ENCODE results near the gene FASTKD3. TPM values are rescaled to one million over a fixed set of nuclear protein-coding genes. Genes with fewer than 3 reads are reported as not detected.

FASTKD3 gene
- total and polyA plus RNA-seq, 10 of the 15 experiments (the other 5 are each of a cell fraction or from before 2014, with no cell fraction given), result 12.1 to 59.6 (median 25.3) TPM

DNA sequence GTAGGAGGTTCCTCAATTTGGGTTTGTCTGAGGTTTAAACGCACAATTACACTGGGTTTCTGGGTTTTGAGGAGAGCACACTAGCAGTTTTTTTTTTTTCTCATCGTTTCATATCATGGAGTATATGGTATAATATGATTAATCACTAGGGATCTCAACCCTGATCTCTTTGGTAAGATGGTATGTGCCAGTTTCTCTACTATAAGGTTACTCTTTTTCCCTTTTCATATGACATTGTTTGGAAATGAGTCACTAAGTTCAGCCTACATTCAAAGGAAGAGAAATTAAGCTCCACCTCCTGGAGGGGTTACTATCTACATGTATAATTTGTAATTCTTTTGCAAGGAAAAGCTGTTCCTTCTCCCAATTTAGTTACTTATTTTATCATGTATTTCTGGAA lies 35.3 kb upstream of the FASTKD3 start:
- H4K20me1 ChIP-seq (ENCODE audit: control insufficient read depth, insufficient read depth), result no peaks in the 10 kb centered on the region
- H3K27ac ChIP-seq (ENCODE audit: control insufficient read depth, insufficient read depth), result no peak overlapping the region
- no peak overlapping the region for H2AFZ ChIP-seq (ENCODE audit: control insufficient read depth, low read depth, low read length)
- DNase-seq (ENCODE audit: low read depth, low spot score) (no peak), ATAC-seq (peak; percentile 56), FAIRE-seq (no peak)
- H3K79me2 ChIP-seq (ENCODE audit: control insufficient read depth, insufficient read depth, low read length), result no peaks in the 10 kb centered on the region
- H3K4me1 ChIP-seq (ENCODE audit: control insufficient read depth, insufficient read depth, low read length), result no peaks in the 10 kb centered on the region
- ChIA-PET RAD21 (ENCODE audit: unreplicated experiment) (interaction anchor here (1.7 kb wide), 1 partner anchor 17 kb away, joined by 5 read pairs; no protein-coding TSS in a partner anchor), SMC1A (ENCODE audit: uncharacterized antibody, unreplicated experiment) (interaction anchor here (1.1 kb wide), 1 partner anchor 16 kb away, joined by 4 read pairs; no protein-coding TSS in a partner anchor), POLR2A (no interaction called here), CTCF (interaction anchor here (1.1 kb wide), 1 partner anchor 36 kb away, joined by 3 read pairs; the partner anchor contains the start of genes FASTKD3 and MTRR)
- H3K36me3 ChIP-seq (ENCODE audit: control insufficient read depth in 2 of 2, insufficient read depth in 2 of 2, low read length in 1 of 2), result peaks cover 6 to 27% of the 10 kb centered on the region in 2 experiments
- in situ Hi-C loops (cut with MboI) (loop anchor here (25.0 kb wide), 1 partner anchor 1633 kb away; the partner anchor contains the start of gene SEMA5A), intact Hi-C loops (cut with micrococcal nuclease; ENCODE audit: unreplicated experiment) (no loop called here)
- no peak overlapping the region for H3K4me3 ChIP-seq
- TF ChIP-seq RCOR1 (conservative IDR thresholded peaks at IDR 0.05; ENCODE audit: low read depth, low read length), result no peak
- TF ChIP-seq KLF5 (IDR thresholded peaks at IDR 0.05; ENCODE audit: partially characterized antibody), result no peak
- TF ChIP-seq ATF7 (IDR thresholded peaks at IDR 0.05; ENCODE audit: low read depth), result peak; percentile 58
- TF ChIP-seq ZSCAN29 (IDR thresholded peaks at IDR 0.05), result no peak
- no peak for TF ChIP-seq CREB1 (IDR thresholded peaks at IDR 0.05; ENCODE audit: low read depth)
- TF ChIP-seq MTA2 (IDR thresholded peaks at IDR 0.05; ENCODE audit: low read depth), result no peak
- TF ChIP-seq ZNF24 (IDR thresholded peaks at IDR 0.05), result no peak
- no peak for TF ChIP-seq HDAC6 (IDR thresholded peaks at IDR 0.05; ENCODE audit: unreplicated experiment)
- H3K27me3 ChIP-seq (replicated peaks in 1 of 2; ENCODE audit: control insufficient read depth in 2 of 2, insufficient read depth in 2 of 2, low read length in 1 of 2), result no peaks in the 10 kb centered on the region
- peaks cover 2% of the 10 kb centered on the region; the same call in 1 of the 3 replicates for H3K9me3 ChIP-seq (replicated peaks; ENCODE audit: control insufficient read depth, insufficient read depth, low read length)
- WGBS (ENCODE audit: insufficient coverage, insufficient replicate concordance, low lambda C conversion rate, missing lambda C conversion rate), result 39% methylated on average over 2 of the region's 2 CpGs
- H3K9ac ChIP-seq (ENCODE audit: control insufficient read depth, insufficient read depth, low read length), result no peak overlapping the region
- no peak overlapping the region for H3K4me2 ChIP-seq (ENCODE audit: control insufficient read depth, insufficient read depth)
- BruUV-seq (replicated peaks), result no TSS peak
